ENCODE results near the gene OR4K1.

The OR4K1 gene, protein sequence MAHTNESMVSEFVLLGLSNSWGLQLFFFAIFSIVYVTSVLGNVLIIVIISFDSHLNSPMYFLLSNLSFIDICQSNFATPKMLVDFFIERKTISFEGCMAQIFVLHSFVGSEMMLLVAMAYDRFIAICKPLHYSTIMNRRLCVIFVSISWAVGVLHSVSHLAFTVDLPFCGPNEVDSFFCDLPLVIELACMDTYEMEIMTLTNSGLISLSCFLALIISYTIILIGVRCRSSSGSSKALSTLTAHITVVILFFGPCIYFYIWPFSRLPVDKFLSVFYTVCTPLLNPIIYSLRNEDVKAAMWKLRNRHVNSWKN

DNA sequence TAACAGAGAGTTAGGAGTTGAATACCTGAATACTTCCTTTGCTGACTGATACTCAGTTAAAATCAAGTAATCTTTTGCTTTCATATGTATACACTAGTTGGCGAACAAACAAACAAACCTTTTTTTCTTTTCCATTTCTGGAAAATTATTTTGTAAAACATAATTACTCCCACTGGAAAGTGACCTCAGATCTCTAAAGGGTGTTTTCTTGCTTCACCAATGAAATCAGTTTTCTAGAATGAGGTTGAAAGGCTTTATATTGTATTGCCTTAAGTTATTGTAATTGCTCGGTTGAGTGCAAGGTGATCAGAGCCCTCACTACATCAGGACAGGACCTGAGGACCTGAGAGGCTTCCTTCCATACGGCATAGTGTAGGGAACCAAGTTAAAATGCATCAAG is at the start of gene OR4K1:
OR4K1 (plus strand) TSS at position 301 of the 400 bp plus-strand sequence. CDS start 4,750 bp downstream, outside the sequence.
- Histone ChIP-seq H3K9me3 (ENCODE audit: insufficient read depth, low read length) (no peaks in the 10 kb centered on the region), H3K27me3 (ENCODE audit: insufficient read depth, insufficient read length) (no peaks in the 10 kb centered on the region), H3K36me3 (ENCODE audit: insufficient read depth, insufficient read length, low read length) (no peaks in the 10 kb centered on the region), H3K4me3 (ENCODE audit: insufficient read length, low read depth) (no peak within 1 kb of the TSS), H3K4me1 (ENCODE audit: insufficient read depth, insufficient read length) (no peaks in the 10 kb centered on the region), H3K9ac (ENCODE audit: insufficient read length, low read depth) (no peak within 1 kb of the TSS)
- DNase-seq (ENCODE audit: low read depth, low spot score), result no peak
- TF ChIP-seq ZNF274 (IDR thresholded peaks at IDR 0.05; ENCODE audit: low read depth, low read length), result no peak
- no peak for TF ChIP-seq YY1 (IDR thresholded peaks at IDR 0.05; ENCODE audit: insufficient read depth, insufficient read length)
- TF ChIP-seq SUZ12 (IDR thresholded peaks at IDR 0.05; ENCODE audit: extremely low read depth, insufficient read depth, insufficient read length), result no peak

GRCh38 chr14:19895282-19895681 is 35.4 kb upstream of the OR4K1 start:
- TF ChIP-seq SUZ12 (IDR thresholded peaks at IDR 0.05; ENCODE audit: extremely low read depth, insufficient read depth, insufficient read length) (no peak), YY1 (IDR thresholded peaks at IDR 0.05; ENCODE audit: insufficient read depth, insufficient read length) (no peak), ZNF274 (IDR thresholded peaks at IDR 0.05; ENCODE audit: low read depth, low read length) (no peak)
- DNase-seq (ENCODE audit: low read depth, low spot score), result no peak
- no peak overlapping the region for H3K4me3 ChIP-seq (ENCODE audit: insufficient read length, low read depth)
- H3K9me3 ChIP-seq (ENCODE audit: insufficient read depth, low read length), result peaks cover 23% of the 10 kb centered on the region; the same call in 1 of the 2 replicates
- H3K27me3 ChIP-seq (ENCODE audit: insufficient read depth, insufficient read length), result no peaks in the 10 kb centered on the region
- H3K4me1 ChIP-seq (ENCODE audit: insufficient read depth, insufficient read length), result no peaks in the 10 kb centered on the region
- H3K36me3 ChIP-seq (ENCODE audit: insufficient read depth, insufficient read length, low read length), result no peaks in the 10 kb centered on the region
- H3K9ac ChIP-seq (ENCODE audit: insufficient read length, low read depth), result no peak overlapping the region

DNA sequence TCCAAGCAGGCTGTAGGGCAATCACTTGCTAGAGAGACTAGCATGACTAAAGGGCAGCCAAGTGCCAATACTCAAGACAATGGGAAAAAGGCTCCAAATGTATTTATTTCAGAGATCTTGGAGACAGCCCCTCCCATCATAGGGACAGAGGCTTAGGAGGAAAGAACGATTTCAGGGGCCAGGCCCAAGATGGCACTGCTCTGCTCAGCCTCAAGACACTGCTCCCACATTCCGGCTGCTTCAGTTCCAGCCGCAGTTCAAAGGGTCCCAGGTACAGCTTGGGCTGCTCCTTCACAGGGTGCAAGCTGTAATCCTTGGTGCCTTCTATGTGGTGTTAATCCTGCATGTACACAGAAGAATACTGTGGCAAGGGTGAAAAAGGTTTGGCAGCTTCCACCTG is 29.7 kb upstream of the OR4K1 start:
- Histone ChIP-seq H3K4me1 (ENCODE audit: insufficient read depth, insufficient read length) (no peaks in the 10 kb centered on the region), H3K9ac (ENCODE audit: insufficient read length, low read depth) (no peak overlapping the region), H3K36me3 (ENCODE audit: insufficient read depth, insufficient read length, low read length) (no peaks in the 10 kb centered on the region), H3K9me3 (ENCODE audit: insufficient read depth, low read length) (peaks cover 8% of the 10 kb centered on the region; the same call in 1 of the 2 replicates), H3K4me3 (ENCODE audit: insufficient read length, low read depth) (no peak overlapping the region), H3K27me3 (ENCODE audit: insufficient read depth, insufficient read length) (no peaks in the 10 kb centered on the region)
- no peak for DNase-seq (ENCODE audit: low read depth, low spot score)
- TF ChIP-seq ZNF274 (IDR thresholded peaks at IDR 0.05; ENCODE audit: low read depth, low read length), result no peak
- no peak for TF ChIP-seq YY1 (IDR thresholded peaks at IDR 0.05; ENCODE audit: insufficient read depth, insufficient read length)
- no peak for TF ChIP-seq SUZ12 (IDR thresholded peaks at IDR 0.05; ENCODE audit: extremely low read depth, insufficient read depth, insufficient read length)

GRCh38 chr14:19902409-19902808 is 28.3 kb upstream of the OR4K1 start:
- no peak overlapping the region for H3K4me3 ChIP-seq (ENCODE audit: insufficient read length, low read depth)
- DNase-seq (ENCODE audit: low read depth, low spot score), result no peak
- no peak overlapping the region for H3K9ac ChIP-seq (ENCODE audit: insufficient read length, low read depth)
- no peaks in the 10 kb centered on the region for H3K9me3 ChIP-seq (ENCODE audit: insufficient read depth, low read length)
- H3K36me3 ChIP-seq (ENCODE audit: insufficient read depth, insufficient read length, low read length), result no peaks in the 10 kb centered on the region
- no peak for TF ChIP-seq ZNF274 (IDR thresholded peaks at IDR 0.05; ENCODE audit: low read depth, low read length)
- TF ChIP-seq YY1 (IDR thresholded peaks at IDR 0.05; ENCODE audit: insufficient read depth, insufficient read length), result no peak
- no peak for TF ChIP-seq SUZ12 (IDR thresholded peaks at IDR 0.05; ENCODE audit: extremely low read depth, insufficient read depth, insufficient read length)
- no peaks in the 10 kb centered on the region for H3K4me1 ChIP-seq (ENCODE audit: insufficient read depth, insufficient read length)
- no peaks in the 10 kb centered on the region for H3K27me3 ChIP-seq (ENCODE audit: insufficient read depth, insufficient read length)

GRCh38 chr14:19906665-19907064 is 24.1 kb upstream of the OR4K1 start:
- TF ChIP-seq ZNF274 (IDR thresholded peaks at IDR 0.05; ENCODE audit: low read depth, low read length) (no peak), SUZ12 (IDR thresholded peaks at IDR 0.05; ENCODE audit: extremely low read depth, insufficient read depth, insufficient read length) (no peak), YY1 (IDR thresholded peaks at IDR 0.05; ENCODE audit: insufficient read depth, insufficient read length) (no peak)
- Histone ChIP-seq H3K9me3 (ENCODE audit: insufficient read depth, low read length) (no peaks in the 10 kb centered on the region), H3K4me3 (ENCODE audit: insufficient read length, low read depth) (no peak overlapping the region), H3K9ac (ENCODE audit: insufficient read length, low read depth) (no peak overlapping the region), H3K4me1 (ENCODE audit: insufficient read depth, insufficient read length) (no peaks in the 10 kb centered on the region), H3K36me3 (ENCODE audit: insufficient read depth, insufficient read length, low read length) (no peaks in the 10 kb centered on the region), H3K27me3 (ENCODE audit: insufficient read depth, insufficient read length) (no peaks in the 10 kb centered on the region)
- no peak for DNase-seq (ENCODE audit: low read depth, low spot score)

DNA sequence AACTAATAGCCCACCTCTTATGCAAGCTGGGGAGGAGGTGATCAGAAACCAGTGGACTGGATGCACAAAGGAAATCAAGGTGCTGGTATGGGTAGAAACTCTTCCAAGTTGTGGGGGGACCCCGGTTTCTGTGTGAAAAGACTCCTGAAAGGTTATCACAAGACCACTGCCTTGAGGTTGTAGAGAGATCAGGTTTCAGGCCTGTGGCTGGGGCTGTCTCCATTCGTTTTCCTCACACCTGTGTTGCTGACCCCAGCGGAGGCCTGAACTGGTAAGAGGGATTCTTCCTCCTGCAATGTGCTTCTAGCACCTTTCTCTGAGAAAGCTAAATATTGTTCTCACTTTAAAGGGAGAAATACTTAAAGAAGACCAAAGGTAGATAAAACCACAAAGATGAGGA is 19.6 kb upstream of the OR4K1 start:
- Histone ChIP-seq H3K4me3 (ENCODE audit: insufficient read length, low read depth) (no peak overlapping the region), H3K9me3 (ENCODE audit: insufficient read depth, low read length) (no peaks in the 10 kb centered on the region), H3K36me3 (ENCODE audit: insufficient read depth, insufficient read length, low read length) (no peaks in the 10 kb centered on the region), H3K4me1 (ENCODE audit: insufficient read depth, insufficient read length) (no peaks in the 10 kb centered on the region), H3K9ac (ENCODE audit: insufficient read length, low read depth) (no peak overlapping the region), H3K27me3 (ENCODE audit: insufficient read depth, insufficient read length) (no peaks in the 10 kb centered on the region)
- TF ChIP-seq SUZ12 (IDR thresholded peaks at IDR 0.05; ENCODE audit: extremely low read depth, insufficient read depth, insufficient read length) (no peak), ZNF274 (IDR thresholded peaks at IDR 0.05; ENCODE audit: low read depth, low read length) (no peak)
- DNase-seq (ENCODE audit: low read depth, low spot score), result no peak

DNA sequence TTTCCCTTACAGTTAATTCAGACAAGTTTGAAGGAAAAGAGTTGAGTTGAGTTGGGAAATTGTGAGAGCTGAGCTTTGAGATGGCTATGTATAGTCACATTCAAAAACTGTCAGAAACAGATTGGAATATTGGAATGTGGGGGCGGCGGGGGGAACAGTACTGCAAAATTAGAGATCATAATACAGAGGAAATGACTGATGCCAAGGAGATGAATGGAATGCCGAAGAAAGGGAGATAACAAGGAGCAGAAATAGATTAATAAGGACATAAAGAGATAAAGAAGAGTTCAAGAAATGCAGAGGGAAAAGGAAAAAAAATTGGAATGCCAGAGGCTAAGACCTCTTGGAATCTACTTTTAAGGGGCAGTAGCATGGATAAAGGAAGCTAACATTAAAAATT is 13.5 kb upstream of the OR4K1 start:
- Histone ChIP-seq H3K9me3 (ENCODE audit: insufficient read depth, low read length) (no peaks in the 10 kb centered on the region), H3K4me1 (ENCODE audit: insufficient read depth, insufficient read length) (no peaks in the 10 kb centered on the region), H3K36me3 (ENCODE audit: insufficient read depth, insufficient read length, low read length) (no peaks in the 10 kb centered on the region), H3K9ac (ENCODE audit: insufficient read length, low read depth) (no peak overlapping the region), H3K27me3 (ENCODE audit: insufficient read depth, insufficient read length) (no peaks in the 10 kb centered on the region), H3K4me3 (ENCODE audit: insufficient read length, low read depth) (no peak overlapping the region)
- no peak for DNase-seq (ENCODE audit: low read depth, low spot score)
- TF ChIP-seq SUZ12 (IDR thresholded peaks at IDR 0.05; ENCODE audit: extremely low read depth, insufficient read depth, insufficient read length) (no peak), ZNF274 (IDR thresholded peaks at IDR 0.05; ENCODE audit: low read depth, low read length) (no peak), YY1 (IDR thresholded peaks at IDR 0.05; ENCODE audit: insufficient read depth, insufficient read length) (no peak)
